Muscle of arm (tissue), 12 donors: ENCODE results near the gene SKIC2. TPM values are rescaled to one million over a fixed set of nuclear protein-coding genes. Genes with fewer than 3 reads are reported as not detected.
A peak's percentile ranks its signal among the peaks of the same experiment; 100 is the strongest.
"Not testable (repeated sequence)": the region's sequence is repeated elsewhere in the genome, so short reads cannot be mapped to it uniquely, and the experiment has no call there.

Source experiments
- DNase-seq: peaks from one replicate; pipeline ENCODE4 v3.0.0-alpha.2; 2013
- polyA plus RNA-seq, 12 donors: library from polyadenylated mRNA; unstranded; fragments of 120-200 nt; gene quantifications; one replicate each; pipeline ENCODE4 v1.2.1, GENCODE V29; 2013; ENCODE audit not compliant: insufficient read length in 12 of 12

The SKIC2 gene
- polyA plus RNA-seq, 12 donors, result 15.5 to 39.5 (median 28.6) TPM; not detected in 1

GRCh38 chr6:31968791-31969711 is 10.1 kb downstream of the SKIC2 start:
- no peak for DNase-seq

GRCh38 chr6:31969712-31970603 is 11.0 kb downstream of the SKIC2 start:
- no peak for DNase-seq

DNA sequence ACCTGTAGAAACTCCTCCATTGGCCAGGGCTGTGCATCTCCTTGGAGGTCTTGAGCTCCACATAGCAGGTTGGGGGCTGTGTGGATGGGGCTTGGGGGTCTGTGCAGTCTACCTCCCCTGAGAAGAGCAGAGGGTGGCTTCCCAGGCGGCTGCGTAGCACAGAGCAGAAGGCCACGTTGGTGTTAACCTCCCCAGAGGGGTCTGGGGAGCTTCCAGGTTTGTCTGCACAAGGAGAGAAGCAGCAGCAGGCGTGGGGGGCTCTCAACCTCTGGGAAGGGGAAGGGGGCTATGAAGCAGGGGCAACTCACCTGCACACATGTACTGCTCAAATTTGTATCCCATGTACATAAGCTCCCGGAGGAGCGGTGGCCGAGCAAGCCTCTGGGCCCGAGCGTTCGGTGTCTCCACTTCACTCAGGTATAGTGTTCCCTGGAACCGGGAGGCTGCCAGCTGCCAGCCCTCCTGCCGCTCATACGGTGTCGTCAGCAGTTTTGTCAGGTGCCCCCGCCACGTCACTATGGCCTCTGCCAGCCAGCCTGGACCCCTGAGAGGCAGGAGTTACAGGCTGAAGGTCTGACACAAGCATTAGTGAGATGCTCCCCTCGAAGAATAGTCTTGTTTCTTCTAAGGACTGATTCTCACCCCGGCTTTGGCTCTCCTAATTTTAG is 11.8 kb downstream of the SKIC2 start:
- no peak for DNase-seq

DNA sequence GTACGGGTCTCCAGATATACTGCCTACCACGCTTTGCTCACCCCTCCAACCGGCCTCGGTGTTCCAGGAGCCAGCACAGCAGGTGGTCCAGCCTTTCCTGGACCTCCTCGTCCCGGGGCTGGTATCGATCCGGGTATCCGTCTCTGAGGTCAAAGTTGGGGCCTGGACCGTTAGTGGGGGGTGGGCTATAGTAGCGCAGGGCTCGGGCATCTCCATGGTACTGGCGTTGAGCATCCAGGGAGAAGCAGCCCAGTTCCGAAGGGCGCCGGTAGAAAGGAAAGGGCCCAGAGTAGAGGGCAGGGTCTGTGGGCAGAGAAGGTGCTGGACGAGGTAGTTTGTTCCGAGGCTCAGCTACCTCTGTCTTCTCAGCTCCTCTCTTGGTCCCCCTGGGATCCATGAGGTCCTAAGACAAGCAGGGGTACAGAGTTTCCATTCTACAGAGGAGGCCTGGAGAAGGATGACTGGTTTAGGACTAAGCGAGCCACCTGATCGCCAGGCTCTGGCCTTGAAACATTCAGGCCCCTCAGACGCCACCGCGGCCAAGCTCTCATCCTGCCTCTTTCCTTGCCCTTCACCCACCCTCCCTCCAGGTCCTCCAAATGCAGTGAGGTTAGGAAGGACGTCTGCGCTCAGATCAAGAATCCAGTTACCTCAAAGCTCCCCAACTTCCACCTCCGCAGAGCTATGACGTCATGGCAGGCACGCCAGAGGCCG is 12.5 kb downstream of the SKIC2 start:
- no peak for DNase-seq

DNA sequence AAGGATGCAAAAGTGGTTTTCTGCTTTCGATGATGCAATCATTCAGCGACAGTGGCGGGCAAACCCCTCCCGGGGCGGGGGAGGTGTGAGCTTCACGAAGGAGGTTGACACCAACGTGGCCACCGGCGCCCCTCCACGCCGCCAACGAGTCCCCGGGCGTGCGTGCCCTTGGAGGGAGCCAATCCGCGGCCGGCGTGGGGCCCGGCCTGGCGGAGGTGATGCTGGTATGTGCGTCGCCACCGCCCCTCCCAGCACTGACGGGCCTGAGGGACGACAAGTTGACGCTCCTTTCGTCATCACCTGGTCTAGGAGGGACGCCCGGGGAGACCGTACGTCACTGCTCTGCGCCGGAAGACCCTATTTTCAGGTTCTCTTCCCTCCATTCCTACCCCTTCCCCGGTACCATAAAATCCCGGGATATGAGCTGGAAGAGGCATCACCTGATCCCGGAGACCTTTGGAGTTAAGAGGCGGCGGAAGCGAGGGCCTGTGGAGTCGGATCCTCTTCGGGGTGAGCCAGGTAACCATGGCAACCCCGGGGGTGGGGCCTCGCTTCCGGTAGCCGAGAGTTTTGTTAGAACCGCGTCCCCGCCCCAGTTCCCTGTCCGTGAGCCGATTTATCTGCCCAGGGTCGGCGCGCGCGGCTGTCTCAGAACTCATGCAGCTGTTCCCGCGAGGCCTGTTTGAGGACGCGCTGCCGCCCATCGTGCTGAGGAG is 13.2 kb downstream of the SKIC2 start, which contains the start of gene DXO:
TSS of gene DXO (minus strand) at position 146 of the 716 bp plus-strand sequence. CDS start 463 bp downstream, outside the sequence.
- DNase-seq, result peak; percentile 98

- peak; percentile 25 for DNase-seq
These were observed 13.9 kb downstream of the SKIC2 start for GRCh38 chr6:31972709-31973350.

DNA sequence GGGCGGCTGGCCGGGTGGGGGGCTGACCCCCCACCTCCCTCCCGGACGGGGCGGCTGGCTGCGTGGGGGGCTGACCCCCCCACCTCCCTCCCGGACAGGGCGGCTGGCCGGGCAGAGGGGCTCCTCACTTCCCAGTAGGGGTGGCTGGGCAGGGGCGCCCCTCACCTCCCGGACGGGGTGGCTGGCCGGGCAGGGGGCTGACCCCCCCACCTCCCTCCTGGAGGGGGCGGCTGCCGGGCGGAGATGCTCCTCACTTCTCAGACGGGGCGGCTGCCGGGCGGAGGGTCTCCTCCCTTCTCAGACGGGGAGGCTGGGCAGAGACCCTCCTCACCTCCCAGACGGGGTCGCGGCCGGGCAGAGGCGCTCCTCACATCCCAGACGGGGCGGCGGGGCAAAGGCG is 17.1 kb downstream of the SKIC2 start:
- not testable (repeated sequence) for DNase-seq

DNA sequence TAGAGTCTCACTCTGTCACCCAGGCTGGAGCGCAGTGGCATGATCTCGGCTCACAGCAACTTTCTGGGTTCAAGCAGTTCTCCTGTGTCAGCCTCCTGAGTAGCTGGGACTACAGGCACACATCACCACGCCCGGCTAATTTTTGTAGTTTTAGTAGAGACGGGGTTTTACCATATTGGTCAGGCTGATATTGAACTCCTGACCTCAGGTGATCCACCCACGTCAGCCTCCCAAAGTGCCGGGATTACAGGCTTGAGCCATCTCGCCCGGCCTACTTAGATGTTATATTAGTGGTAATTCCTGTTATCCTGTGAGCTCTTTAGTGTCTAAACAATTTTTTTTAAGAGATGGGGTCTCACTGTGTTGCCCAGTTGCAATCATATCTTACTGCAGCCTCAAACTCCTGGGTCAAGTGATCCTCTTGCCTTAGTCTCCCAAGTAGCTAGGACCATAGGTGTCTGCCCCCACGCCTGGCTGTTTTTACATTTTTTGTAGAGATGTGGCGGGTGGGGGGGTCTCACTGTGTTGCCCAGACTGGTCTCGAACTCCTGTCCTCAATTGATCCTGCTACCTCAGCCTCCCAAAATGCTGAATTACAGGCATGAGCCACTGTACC is 18.9 kb downstream of the SKIC2 start:
- DNase-seq, result no peak

DNA sequence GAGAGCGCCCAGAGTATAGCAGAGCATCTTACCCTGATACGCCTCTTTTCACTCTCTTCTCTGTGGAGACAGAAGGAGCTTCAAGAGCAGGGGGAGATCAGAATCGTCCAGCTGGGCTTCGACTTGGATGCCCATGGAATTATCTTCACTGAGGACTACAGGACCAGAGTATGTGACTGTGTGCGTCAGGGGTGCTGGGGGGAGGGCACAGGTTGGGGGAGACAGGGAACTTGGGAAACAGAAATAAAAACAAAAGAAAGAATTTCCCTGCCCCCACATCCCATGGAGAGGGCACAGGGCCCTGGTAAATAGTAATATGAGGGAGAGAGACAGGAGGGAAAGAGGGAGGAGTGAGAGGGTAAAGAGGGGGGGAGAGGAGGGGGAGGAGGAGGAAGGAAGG is 19.9 kb downstream of the SKIC2 start:
- DNase-seq, result no peak

DNA sequence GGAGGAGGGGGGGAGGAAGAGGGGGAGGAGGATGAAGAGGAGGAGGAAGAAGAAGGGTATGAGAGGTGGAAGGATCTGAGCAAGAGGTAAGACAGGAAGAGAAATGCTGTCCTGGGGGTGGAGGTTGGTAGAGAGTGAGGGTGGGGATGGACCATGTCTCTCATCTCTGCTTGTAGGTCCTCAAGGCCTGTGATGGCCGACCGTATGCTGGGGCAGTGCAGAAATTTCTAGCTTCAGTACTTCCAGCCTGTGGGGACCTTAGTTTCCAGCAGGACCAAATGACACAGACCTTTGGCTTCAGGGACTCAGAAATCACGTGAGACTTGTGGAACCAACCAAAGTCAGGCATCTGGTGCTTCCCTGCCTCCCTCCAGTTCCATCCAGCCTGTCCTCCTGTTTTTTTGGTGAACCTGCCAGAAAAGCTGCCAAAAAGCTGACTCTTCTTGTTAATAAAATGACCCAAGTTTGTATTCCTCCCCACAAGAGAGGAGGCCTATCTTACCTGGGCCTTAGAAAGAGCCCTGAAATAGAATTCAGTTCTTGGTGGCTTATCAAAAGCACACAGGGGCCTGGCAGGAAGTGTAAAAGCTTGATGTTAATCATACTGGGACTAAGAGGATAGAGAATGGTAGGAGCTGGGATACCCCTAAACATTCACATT is 20.4 kb downstream of the SKIC2 start:
- no peak for DNase-seq

DNA sequence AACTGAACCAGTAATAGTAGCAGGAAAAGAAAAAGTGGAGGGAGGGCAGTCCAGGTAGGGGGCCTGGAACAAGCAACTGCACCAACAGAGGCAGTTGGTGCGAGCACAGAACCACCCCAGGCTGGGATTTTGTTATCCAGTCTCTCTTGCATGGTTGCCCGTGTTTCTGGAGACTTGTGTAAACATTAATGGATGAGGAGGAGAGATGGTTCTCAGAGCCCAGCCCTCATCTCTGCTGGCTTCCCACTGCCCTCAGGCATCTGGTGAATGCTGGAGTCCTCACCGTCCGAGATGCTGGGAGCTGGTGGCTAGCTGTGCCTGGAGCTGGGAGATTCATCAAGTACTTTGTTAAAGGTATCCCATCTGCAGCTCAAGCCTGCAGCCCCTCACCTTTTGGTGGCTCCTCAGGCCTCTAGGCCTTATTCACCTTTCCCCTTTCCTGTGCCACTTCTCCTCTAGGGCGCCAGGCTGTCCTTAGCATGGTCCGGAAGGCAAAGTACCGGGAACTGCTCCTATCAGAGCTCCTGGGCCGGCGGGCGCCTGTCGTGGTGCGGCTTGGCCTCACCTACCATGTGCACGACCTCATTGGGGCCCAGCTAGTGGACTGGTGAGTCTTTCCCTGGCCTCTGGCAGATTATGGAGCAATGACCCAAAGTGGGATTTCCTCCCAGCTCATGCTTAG is 21.4 kb downstream of the SKIC2 start:
- DNase-seq, result not testable (repeated sequence)

DNA sequence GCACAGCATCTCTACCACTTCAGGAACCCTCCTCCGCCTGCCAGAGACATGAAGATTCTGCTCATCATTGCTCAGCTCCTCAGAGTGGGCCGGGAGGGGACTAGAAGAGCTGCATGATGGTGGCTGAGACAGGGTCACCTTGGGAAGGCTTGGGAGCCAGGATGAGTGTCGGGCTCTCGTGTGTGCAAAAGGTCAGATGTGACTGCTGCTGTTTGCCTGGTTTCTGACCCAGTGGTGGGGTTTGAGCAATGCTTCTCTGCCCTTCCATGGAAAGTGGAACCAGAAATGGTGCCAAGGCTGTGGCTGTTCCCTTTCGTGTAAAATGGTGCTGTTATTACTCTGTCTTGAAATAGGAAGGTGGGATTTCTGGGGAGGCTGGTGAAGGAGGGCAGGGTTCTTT is 22.0 kb downstream of the SKIC2 start:
- DNase-seq, result not testable (repeated sequence)

GRCh38 chr6:31981744-31982143 is 22.8 kb downstream of the SKIC2 start, which contains the start of gene C4A:
TSS of gene C4A (plus strand) at chr6:31982057. CDS start at chr6:31982108, 51 bp downstream.
- DNase-seq, result not testable (repeated sequence)

DNA sequence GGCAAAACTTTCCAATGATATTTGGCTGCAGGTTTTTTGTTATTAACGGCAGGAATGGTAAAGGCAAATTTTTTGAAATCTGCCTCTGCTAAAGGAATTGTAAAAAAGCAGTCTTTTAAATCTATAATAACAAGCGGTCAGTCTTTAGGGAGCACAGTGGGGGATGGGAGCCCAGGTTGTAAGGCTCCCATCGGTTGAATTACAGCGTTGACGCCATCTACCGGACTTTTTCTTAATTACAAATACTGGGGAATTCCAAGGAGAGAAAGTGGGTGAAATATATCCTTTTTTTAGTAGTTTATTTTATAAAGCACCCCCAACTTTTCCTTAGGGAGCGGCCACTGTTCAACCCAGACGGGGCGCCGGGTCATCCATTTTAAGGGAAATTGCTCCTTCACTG is 30.4 kb downstream of the SKIC2 start:
- not testable (repeated sequence) for DNase-seq

DNA sequence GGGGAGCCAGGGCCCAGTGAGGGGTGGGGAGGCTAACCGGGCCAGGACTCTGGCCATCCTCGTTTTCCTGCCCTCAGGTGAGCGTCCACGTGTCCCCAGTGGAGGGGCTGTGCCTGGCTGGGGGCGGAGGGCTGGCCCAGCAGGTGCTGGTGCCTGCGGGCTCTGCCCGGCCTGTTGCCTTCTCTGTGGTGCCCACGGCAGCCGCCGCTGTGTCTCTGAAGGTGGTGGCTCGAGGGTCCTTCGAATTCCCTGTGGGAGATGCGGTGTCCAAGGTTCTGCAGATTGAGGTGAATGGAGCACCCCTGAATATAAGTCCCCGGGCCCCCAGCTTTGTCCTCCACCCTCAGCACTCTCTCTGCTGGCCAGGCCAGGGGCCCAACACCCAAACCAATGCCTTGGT is 35.4 kb downstream of the SKIC2 start:
- DNase-seq, result not testable (repeated sequence)

DNA sequence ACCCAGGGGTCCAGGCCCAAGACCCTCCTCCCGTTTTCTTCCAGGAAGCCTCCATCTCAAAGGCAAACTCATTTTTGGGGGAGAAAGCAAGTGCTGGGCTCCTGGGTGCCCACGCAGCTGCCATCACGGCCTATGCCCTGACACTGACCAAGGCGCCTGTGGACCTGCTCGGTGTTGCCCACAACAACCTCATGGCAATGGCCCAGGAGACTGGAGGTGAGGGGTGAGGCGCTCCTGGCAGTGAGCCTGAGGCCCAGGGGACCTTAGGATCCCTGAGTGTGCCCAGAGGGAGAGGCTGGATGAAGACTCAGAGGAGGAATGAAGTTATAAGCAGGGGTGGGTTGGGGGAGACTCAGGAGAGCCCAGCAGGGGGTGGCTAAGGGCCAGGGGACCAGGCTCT is 37.4 kb downstream of the SKIC2 start:
- not testable (repeated sequence) for DNase-seq

GRCh38 chr6:32002546-32003268 is 43.7 kb downstream of the SKIC2 start:
- DNase-seq, result not testable (repeated sequence)
